T-helper 2 cell (primary cell): Measurements from ENCODE around the gene CD274.
A peak's percentile ranks its signal among the peaks of the same experiment; 100 is the strongest.
"Not testable (repeated sequence)": the region's sequence is repeated elsewhere in the genome, so short reads cannot be mapped to it uniquely, and the experiment has no call there.

Source experiments
- DNase-seq, 5 experiments: peaks; one replicate each; pipeline versions ENCODE4 v3.0.0 to v3.0.0-alpha.2; 2012 to 2022
- total RNA-seq, 2 donors: gene quantifications; one replicate each; lab custom pipeline; 2026; lab: John Stamatoyannopoulos, UW

The CD274 gene
- total RNA-seq: 7.3 to 11.2 reads per million in 2 donors

GRCh38 chr9:5450359-5451091, at the start of gene CD274:
Gene CD274 (plus strand): TSS chr9:5450542. CDS start chr9:5456114, 5,572 bp downstream.
- DNase-seq: peak; percentile 60 to 90 (median 72)

GRCh38 chr9:5402217-5402616, 48.1 kb upstream of the CD274 start:
- DNase-seq: no peak

- DNase-seq: no peak
Measured at GRCh38 chr9:5408596-5408995, 41.7 kb upstream of the CD274 start.

- DNase-seq: no peak
Measured at GRCh38 chr9:5416953-5417352, 33.4 kb upstream of the CD274 start.

GRCh38 chr9:5418481-5418880, 31.9 kb upstream of the CD274 start:
- DNase-seq: no peak

GRCh38 chr9:5419987-5420386, 30.4 kb upstream of the CD274 start:
- DNase-seq: no peak

- DNase-seq: no peak
Measured at GRCh38 chr9:5421163-5421562, 29.2 kb upstream of the CD274 start.

GRCh38 chr9:5422276-5422675, 28.1 kb upstream of the CD274 start:
- DNase-seq: no peak

- peak in 2 of 5 experiments; percentile 22 to 64 for DNase-seq
Measured at GRCh38 chr9:5425006-5425628, 25.2 kb upstream of the CD274 start.

- no peak for DNase-seq
Measured at GRCh38 chr9:5427005-5427404, 23.3 kb upstream of the CD274 start.

- DNase-seq: no peak
Measured at GRCh38 chr9:5428172-5428571, 22.2 kb upstream of the CD274 start.

GRCh38 chr9:5428794-5429528, 21.4 kb upstream of the CD274 start:
- DNase-seq: no peak

- no peak for DNase-seq
Measured at GRCh38 chr9:5429873-5430564, 20.3 kb upstream of the CD274 start.

- DNase-seq: no peak
Measured at GRCh38 chr9:5430912-5431311, 19.4 kb upstream of the CD274 start.

GRCh38 chr9:5432890-5433289, 17.5 kb upstream of the CD274 start:
- not testable (repeated sequence) for DNase-seq

GRCh38 chr9:5433328-5433727, 17.0 kb upstream of the CD274 start:
- not testable (repeated sequence) for DNase-seq

GRCh38 chr9:5433841-5434810, 16.2 kb upstream of the CD274 start:
- DNase-seq: not testable (repeated sequence)

- DNase-seq: no peak
Measured at GRCh38 chr9:5435912-5436311, 14.4 kb upstream of the CD274 start.

GRCh38 chr9:5436441-5436840, 13.9 kb upstream of the CD274 start:
- DNase-seq: no peak

GRCh38 chr9:5437254-5438216, 12.8 kb upstream of the CD274 start, which contains the start of gene PLGRKT:
Gene PLGRKT (minus strand): TSS chr9:5437925. CDS start chr9:5431977, 5,948 bp downstream.
- DNase-seq: peak; percentile 74 to 97 (median 85)
